Liver (tissue), 3 donors: ENCODE results near the gene RBM14.

ENCODE experiments used
- TAF1 ChIP-seq: conservative IDR thresholded peaks from 2 replicates; pipeline ENCODE4 v1.6.1; 2016; ENCODE audit warnings: antibody characterized with exemption, mild to moderate bottlenecking
- YY1 ChIP-seq: IDR thresholded peaks from 2 replicates; pipeline ENCODE4 v1.6.1; 2016; ENCODE audit warnings: antibody characterized with exemption, mild to moderate bottlenecking
- TF ChIP-seq, protein P1 (sequence below): fragments of 150-350 bp; IDR thresholded peaks from 2 replicates; pipeline ENCODE4 v1.5.1; 2017; ENCODE audit warnings: improper control_type of control experiment, low read depth, low read length; ENCODE audit not compliant: missing input control
- TF ChIP-seq, protein P2 (sequence below): IDR thresholded peaks from 2 replicates; pipeline ENCODE4 v1.6.1; 2016; ENCODE audit warnings: antibody characterized with exemption
- donor health status: healthy.
- donor health status: healthy.

DNA sequence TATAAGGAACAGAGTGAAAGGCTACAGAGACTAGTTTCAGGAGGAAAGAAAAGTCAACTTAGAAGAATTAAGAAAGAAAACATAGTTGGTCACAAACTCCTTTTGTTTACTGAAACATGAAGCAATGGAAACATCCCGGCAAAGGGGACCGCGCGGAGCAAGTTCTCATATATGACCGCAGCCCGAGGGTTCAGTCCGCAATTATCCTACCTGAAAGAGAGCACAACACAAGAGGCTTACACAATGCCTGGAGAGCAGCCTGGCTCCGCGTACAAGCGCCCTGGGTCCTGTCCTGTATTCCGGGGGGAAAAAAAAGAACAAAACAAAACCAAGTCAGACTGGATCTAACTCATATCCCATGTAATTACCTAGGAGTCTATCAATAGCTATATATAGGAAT is 48.9 kb downstream of the RBM14 start:
- TF ChIP-seq, protein P1, sequence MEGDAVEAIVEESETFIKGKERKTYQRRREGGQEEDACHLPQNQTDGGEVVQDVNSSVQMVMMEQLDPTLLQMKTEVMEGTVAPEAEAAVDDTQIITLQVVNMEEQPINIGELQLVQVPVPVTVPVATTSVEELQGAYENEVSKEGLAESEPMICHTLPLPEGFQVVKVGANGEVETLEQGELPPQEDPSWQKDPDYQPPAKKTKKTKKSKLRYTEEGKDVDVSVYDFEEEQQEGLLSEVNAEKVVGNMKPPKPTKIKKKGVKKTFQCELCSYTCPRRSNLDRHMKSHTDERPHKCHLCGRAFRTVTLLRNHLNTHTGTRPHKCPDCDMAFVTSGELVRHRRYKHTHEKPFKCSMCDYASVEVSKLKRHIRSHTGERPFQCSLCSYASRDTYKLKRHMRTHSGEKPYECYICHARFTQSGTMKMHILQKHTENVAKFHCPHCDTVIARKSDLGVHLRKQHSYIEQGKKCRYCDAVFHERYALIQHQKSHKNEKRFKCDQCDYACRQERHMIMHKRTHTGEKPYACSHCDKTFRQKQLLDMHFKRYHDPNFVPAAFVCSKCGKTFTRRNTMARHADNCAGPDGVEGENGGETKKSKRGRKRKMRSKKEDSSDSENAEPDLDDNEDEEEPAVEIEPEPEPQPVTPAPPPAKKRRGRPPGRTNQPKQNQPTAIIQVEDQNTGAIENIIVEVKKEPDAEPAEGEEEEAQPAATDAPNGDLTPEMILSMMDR, result no peak
- TF ChIP-seq YY1 (no peak), TAF1 (no peak)
- TF ChIP-seq, protein P2, sequence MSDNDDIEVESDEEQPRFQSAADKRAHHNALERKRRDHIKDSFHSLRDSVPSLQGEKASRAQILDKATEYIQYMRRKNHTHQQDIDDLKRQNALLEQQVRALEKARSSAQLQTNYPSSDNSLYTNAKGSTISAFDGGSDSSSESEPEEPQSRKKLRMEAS, result no peak
